IPS-11a (cell line): ENCODE measurements around the gene COL4A2.

ENCODE experiments used
- H3K4me3 ChIP-seq: one replicate; pipeline ENCODE4 v1.5.1; 2013; ENCODE audit warnings: low read depth, low read length, control low read depth

Gene COL4A2

DNA sequence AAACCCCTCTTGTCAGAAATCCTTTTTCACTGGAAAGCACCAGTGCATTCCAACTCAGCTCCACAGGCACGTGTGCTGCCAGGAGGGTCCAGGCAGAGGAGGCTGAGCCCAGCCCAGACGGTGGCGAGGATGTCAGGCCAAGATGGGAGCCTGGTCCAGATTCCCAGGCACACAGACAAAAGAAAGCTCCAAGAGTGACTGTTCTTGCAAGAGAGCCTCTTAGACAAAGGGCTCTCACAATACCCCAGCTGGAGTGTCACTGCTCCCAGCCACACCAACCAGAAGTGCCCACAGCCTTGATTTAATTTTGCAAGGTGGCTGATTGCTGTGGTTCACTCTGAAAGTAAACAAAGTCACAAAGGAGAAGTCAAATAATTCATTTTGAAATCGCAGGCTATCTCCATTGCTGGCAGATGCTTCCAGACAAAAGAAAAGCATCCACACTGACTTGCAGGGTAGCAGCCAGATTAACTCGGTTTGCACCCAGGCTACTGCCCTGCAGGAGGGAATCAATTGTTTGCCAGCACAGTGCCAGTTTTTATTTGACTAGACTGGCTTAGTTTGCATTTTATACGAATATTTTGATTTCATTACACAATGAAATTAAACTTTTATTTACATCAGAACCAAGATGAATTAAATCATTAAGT lies 159.3 kb downstream of the COL4A2 start:
- no peak overlapping the region for H3K4me3 ChIP-seq

- H3K4me3 ChIP-seq: no peak overlapping the region
These were observed 160.5 kb downstream of the COL4A2 start for GRCh38 chr13:110467516-110468110.

- H3K4me3 ChIP-seq: no peak overlapping the region
These were observed 162.0 kb downstream of the COL4A2 start for GRCh38 chr13:110468986-110469495.

- H3K4me3 ChIP-seq: no peak overlapping the region
These were observed 162.5 kb downstream of the COL4A2 start for GRCh38 chr13:110469597-110469996.

DNA sequence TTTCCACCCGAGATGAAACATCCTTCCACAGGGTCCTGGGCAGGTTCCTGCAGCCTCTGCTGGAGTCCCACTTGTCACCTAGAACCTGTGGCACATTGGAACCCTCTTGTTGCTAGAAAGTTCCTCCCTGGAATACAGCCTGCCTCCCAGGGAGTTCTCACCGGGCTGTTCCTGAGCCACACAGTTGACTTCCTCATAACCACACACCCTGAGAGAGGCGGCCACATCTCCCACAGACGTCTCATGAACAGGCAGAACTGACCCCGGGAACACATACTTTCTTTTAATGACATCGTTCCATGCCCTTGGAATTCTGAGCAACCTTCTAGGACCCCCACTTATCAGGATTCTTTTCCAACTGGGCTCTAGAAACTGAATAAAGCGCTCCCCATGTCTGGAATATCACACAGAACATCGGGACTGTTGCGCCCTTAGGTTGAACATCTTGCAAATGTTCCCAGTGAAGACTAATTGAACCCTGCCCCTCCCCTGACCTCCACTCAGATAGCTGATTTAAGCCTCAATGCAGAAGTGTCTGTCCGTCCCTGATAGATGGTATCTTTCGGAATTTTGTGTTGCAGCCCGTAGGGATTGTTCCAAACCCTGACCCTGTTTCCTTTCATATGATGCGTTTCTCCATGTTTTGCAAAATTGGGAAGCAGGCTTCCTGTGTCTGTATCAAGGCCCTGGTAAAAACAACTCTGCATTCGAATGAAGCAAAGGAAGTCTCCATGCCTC lies 163.4 kb downstream of the COL4A2 start:
- H3K4me3 ChIP-seq: no peak overlapping the region

DNA sequence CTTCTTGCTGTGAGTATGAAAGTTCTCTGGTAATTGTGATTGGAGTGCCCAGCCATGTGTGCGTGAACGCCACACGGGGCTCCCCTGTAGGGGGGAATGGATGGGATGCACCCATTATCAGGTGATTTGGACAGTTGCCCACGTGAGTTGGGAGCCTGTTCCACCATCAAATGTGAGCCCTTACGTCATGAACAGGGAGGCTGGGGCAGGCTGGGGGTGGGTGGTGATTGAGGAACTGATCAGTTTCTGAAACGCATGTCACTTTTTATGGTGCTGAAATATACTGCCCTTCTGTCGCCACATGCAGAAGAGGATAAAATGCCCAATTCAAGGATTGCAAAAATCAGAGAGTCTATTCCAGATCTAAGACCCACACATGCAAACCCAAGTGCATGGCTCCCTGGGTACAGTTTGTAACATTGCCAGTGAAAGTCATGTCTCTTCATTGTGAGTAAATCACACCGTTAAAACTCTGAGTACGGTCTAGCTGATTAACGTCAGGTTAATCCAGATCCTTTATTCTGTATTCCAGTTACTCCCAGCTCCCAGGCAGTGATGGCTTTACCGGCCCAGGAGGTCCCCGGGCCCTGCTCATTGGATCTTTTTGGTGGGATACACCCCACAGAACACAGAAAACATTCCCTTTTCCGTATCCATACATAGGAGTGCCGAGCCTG lies 164.2 kb downstream of the COL4A2 start:
- no peak overlapping the region for H3K4me3 ChIP-seq

DNA sequence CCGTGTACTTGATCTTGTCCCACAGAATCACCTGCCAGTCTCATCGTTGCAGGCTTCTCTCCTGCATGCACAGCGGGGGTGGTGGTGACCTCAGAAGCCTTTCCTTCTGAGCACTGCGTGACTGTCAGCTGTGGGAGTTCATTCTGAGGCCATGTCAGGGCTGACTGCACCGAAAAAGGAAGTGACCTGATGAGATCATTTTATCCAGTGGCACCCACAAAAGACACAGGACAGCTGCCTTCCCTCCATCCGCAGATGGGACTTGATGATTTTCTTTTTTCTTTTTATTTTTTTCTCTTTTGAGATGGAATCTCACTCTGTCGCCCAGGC lies 164.7 kb downstream of the COL4A2 start:
- H3K4me3 ChIP-seq: no peak overlapping the region

- no peak overlapping the region for H3K4me3 ChIP-seq
These were observed 165.9 kb downstream of the COL4A2 start for GRCh38 chr13:110472904-110473563.

GRCh38 chr13:110474713-110475112 lies 167.6 kb downstream of the COL4A2 start:
- no peak overlapping the region for H3K4me3 ChIP-seq

GRCh38 chr13:110475117-110475516 lies 168.0 kb downstream of the COL4A2 start:
- no peak overlapping the region for H3K4me3 ChIP-seq

DNA sequence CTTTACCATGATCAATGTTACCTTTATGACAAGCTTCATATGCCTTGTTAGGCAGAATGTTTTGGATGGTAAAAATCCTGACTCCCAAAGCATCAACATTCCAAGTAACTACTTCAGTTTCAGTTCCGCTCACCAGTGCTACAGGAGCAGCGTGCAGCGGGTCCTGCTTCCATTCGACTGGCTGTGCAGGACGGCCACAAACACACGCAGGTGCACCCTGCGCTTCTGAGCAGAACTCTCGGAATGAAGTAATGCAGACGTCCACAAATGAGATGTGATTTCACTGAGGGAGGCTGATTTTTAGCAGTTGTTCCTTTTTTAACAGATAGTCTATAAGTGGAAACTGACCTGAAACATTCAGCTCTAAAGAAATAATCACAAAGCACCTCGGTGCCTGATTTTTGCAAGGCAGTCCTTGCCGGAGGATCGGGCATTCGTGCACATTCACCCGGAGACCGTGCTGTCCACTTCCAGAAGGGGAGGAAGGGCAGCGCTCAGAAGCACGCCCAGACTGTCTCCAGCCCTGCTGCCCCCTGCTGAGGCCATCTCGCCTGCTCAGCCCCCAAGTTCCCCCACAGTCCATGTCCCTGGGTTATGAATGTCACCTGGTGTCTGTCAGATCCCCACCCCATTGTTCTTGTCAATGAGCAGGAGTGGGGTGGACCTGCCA lies 168.6 kb downstream of the COL4A2 start:
- no peak overlapping the region for H3K4me3 ChIP-seq

- no peak overlapping the region for H3K4me3 ChIP-seq
These were observed 169.1 kb downstream of the COL4A2 start for GRCh38 chr13:110476220-110476617.

GRCh38 chr13:110477706-110478245 lies 170.7 kb downstream of the COL4A2 start:
- no peak overlapping the region for H3K4me3 ChIP-seq

DNA sequence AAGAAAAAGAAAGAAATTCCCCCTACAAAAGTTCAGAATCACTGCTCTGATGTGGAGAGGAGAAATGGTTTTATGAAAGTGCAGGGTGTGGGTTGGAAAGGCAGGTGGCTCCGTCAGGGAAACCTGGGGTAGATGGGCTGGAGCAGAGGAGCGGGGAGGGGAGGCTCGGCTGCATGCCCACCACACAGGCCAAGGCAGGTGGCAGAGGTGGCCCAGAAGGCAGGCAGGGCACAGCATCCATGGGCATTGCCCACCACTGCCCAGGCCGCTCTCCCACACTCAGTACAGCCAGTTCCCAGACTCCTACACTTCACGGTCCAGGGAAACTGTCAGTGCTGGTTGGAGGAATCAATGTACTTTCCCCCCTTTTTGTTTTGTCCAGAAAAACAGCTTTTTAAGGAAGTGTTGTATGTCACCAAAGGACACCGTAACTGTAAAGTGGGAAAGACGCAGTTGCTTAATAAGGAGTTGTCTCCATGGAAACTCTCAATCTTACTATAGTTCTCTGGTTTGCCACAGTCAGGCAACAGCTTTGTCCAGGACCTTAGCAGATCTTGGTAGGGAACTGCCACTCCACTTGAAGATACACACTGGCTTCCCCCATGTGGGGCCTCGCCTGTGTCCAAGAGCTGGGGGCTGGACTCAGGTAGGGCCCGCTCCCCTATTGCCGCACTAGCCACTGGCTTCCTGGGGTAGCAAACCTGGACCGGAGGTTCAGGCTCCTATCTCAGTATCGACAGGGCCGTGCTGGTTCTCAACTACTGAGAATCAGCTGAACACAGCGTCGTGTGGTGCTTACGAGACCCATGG lies 171.5 kb downstream of the COL4A2 start:
- no peak overlapping the region for H3K4me3 ChIP-seq

GRCh38 chr13:110479215-110479545 lies 172.1 kb downstream of the COL4A2 start:
- H3K4me3 ChIP-seq: no peak overlapping the region

GRCh38 chr13:110479648-110480047 lies 172.6 kb downstream of the COL4A2 start:
- no peak overlapping the region for H3K4me3 ChIP-seq

DNA sequence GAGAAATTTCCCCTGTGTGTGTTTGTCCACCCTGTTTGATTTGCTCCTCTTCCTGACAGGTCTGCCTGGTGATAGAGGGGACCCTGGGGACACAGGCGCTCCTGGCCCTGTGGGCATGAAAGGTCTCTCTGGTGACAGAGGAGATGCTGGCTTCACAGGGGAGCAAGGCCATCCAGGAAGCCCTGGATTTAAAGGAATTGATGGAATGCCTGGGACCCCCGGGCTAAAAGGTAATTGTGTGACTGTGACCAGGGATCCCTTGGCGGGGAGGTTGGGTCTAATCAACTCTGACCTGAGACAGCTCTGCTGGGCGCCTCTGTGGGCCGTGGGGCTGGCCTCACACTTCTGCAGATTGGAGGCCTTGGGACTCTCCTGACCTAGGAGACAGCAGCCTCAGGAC lies 173.1 kb downstream of the COL4A2 start:
- H3K4me3 ChIP-seq: no peak overlapping the region

DNA sequence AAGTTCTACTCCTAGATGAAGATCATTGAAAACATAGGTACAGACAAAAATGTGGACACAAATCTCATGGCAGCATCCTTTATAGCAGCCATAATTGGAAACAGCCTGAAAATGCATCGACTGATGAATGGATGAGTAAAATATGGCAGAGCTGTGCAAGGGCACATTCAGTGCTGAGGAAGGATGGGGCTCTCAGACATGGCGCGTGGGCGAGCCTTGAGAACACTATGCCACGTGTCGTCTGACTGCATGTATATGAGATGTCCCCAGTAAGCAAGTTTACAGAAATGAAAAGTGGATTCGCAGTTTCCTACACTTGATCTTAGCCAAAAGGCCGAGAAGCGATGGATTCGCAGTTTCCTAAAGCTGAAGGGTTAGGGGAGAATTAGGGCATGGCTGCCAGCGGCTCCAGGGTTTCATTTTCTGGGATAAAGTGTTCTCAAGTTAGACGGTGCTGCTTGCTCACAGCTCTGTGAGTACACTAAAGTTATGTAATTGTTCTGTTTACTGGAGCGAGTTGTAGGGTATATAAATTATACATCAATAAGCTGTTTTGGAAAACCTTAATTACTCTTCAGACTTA lies 176.4 kb downstream of the COL4A2 start:
- H3K4me3 ChIP-seq: no peak overlapping the region
